T-helper 1 cell (primary cell): ENCODE data around the gene GRK3.

Source experiments
- DNase-seq, 5 donors: peaks; one replicate each; pipeline ENCODE4 v3.0.0-alpha.2; 2012 to 2020

Gene GRK3

DNA sequence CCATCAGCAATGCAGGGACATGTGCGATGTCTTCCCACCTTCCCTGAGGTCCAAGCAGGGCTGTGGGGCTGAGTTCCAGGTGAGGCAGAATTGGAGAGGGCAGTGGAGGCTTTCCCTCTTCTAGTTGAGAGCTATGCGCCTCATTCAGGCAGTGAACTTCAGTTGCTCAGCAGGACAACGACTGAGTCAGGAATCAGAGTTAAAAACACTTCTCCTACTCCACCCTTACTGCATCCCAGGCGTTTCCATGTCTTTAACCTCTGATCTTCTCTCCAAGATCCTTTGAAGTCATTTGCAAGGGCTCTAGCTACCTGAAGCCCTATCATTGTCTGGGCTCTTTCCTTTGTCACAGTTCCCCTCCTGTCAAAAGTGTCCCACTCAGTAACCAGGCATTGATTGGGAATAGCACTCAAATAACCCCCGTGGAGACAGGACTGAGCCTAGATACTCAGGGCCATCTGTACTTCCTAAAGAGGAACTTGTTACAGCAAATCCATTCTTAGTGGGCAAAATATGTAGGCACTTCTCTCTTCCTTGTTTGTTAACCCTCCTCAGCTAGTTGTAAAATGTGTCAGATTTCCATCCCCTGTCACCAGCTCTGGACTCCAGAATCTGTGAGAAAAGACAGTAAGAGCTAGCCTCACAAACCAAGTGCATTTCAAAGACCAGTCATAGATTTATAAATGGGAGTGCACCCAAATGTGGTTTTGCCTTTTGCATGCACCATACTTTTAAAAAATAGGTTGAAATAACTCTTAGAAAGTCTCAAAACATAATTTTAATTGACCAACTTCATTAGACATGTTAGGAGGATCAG, 105.0 kb downstream of the GRK3 start:
- DNase-seq: no peak

- DNase-seq: no peak
Observed at GRCh38 chr22:25670070-25670461, 105.6 kb downstream of the GRK3 start.

DNA sequence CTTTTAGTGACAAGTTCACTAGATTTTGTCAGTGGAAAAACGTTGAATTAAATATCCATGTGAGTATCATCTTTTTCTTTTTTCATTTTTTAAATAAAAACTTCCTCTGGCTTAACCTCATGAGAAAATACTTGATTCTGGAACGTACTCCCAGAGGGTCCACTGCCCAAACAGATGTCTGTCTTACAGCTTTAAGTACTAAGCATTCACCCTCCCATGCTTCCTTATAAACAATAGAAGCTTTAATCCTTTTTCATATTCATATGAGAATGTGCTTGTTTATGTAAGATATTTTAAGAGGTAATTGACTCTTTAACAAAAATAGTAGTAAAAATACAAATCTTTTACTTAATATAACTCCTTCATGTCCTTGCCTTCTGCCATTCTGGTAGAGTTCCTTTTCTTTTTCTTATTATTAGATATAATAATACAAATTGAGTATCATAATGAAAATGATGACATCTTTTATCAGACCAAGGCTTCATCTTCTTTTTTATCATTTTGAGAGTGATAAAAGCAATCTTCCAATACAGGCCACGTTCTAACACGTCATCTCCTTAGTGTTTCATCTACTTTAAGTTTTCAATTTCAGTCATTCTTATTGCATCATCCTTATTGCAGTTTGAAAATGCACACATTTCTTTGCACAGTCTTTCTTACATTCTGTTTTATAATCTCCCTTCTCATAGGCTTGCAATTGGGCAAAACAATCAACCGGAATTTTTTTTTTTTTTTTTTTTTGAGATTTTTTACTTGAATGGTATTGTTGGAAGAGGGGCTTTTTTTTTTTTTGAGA, 108.0 kb downstream of the GRK3 start:
- DNase-seq: peak in 1 of 5 donors; percentile 82

DNA sequence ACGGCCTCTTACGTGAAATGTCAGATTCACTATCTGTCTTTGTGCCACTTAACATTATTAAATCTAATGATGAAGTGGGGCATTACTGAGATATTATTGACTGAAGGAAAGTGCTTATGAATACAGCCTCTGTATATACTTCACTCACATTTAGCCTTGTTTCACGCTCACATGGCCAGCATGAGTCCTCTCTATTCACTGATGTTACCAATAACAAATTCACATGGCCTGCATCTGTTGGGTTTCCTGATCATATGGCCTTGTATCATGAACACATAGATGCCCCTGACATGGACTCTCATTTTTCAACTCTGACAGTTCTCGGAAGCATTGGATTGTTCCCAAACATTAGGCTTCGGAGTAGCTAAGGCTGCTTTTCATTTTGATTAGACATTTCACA, 109.2 kb downstream of the GRK3 start:
- no peak for DNase-seq

DNA sequence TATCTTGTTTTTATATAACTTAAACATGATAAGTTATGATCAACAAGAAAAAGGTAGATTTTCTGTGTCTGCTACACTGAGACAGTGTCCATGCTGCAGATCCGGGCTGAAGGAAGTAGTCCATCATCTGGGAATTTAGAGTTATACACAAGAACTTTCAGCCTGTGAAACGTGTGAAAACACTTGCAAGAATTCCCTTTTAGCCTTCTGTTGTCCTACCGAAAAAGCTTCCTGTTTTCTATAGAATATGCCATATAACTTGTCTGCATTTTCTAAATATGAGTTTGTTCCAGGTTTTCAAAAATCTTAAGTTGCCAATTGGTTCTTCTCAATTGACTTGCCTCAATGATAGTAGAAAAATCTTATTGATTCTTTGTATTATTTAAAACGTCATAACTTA, 113.2 kb downstream of the GRK3 start:
- DNase-seq: no peak

DNA sequence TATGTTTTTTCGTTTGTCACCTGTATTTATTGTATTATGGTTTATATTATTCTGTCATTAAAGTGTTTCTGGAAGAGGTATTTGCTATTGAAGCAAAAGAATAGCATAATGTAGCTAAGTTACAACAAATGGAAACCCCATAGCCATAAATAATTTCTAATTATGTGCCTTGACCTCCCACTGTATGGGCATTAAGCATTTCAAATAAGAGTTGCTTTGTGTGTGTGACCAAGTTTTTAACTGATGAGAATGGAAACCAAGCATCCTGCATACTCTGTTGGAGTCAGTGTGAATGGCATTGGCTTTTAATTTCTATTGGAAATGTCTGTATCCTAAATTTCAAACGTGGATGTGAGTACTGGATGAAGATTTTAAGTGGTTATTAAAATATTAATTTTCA, 115.6 kb downstream of the GRK3 start:
- DNase-seq: no peak

DNA sequence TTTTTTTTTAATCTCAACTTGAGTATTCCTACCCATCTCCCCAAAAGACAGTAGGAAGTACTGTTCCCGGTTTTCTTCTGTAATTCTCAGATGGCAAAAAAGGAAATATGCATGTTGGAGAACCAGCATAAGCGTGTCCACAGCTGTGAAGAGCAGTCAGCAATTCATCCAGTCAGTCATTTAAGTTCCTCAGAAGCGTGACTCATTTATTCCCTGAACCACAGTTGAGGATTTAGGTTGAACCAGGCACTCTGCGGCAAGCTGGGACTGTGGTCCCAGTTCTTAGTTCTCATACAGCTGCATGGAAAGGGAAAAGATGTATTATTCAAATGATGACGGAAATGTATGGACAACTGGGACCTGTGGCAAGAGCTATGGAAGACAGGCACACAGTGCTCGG, 116.5 kb downstream of the GRK3 start:
- DNase-seq: no peak

- no peak for DNase-seq
Observed at GRCh38 chr22:25682109-25682508, 117.6 kb downstream of the GRK3 start.

DNA sequence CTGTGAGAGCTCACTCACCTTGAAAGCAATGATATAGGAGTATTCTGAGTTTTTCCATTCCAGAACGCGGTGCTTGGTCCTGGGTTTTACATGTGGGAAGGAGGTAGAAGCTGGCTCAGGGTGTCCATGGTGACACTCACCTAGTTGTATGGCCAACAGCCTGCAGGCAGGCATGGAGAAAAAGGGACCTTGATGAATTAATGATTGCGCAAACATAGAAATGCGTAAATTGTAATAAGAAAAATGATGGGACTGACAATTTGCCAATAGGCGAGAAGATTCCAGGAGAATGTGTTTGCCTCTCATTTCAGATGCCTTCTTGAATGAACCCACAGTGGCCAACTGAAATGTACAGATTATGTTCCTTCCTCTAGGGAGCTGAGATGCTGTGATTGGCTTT, 124.2 kb downstream of the GRK3 start:
- DNase-seq: no peak

GRCh38 chr22:25689631-25690030, 125.2 kb downstream of the GRK3 start:
- no peak for DNase-seq

DNA sequence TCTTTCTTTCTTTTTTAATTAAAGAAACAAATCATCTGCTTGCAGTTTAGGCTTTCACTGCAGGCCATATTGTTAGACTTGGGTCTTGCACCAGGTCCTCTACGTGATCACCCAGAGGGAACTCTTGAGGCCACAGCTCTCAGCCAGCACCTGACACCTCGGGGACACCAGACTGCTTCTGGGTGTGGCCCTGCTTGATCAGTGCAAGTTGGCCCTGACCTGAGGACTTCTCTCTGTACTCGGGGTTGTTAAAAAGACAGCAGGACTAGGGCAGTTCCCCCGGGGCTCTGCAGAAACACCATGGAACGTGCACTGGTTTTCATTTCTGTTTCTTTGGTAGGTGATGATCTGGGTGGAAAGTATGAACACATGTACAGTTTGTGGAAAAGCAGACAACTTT, 126.3 kb downstream of the GRK3 start:
- no peak for DNase-seq

DNA sequence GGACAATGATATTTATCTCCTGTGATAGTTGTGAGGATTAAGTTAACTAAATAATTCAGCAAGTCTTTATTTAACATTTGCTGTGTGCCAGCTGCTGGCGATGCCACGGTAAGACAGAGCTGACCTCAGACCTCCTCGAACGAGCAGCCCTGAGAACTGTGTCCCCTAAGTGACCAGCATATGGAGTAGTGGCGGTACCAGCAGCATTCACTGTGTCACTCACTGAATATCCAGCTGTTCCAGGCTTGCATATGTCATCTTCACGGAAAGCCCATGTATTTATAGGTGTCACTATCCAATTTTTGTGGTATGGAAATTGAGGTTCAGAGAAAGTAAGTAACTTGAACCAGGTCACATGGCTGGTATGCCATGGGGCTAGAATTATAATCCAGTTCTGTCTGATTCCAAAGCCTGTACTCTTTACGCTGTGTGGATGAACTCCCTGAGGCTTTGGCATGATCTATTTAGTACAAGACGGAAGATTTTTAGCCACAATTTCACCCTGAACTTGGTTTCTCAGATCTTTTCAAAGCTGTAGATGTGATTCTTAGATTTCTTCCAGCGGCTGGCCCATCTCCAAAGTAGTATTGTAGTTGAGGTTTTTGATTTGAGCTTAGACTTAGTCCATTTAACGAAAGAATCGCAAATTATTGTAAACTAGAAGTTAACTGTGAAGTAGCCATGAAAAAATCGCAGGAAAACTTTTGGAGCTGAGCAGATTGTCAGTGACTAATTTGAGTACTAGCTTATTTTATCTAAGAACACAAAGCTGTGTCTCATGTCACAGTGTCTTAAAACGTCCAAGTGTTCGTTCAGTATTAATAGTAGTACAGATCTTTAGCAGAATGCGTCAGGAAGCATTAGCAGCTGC, 128.2 kb downstream of the GRK3 start:
- no peak for DNase-seq

GRCh38 chr22:25693268-25693565, 128.7 kb downstream of the GRK3 start:
- no peak for DNase-seq

- DNase-seq: no peak
Observed at GRCh38 chr22:25694196-25694907, 129.9 kb downstream of the GRK3 start.

GRCh38 chr22:25695146-25695545, 130.7 kb downstream of the GRK3 start:
- DNase-seq: no peak

- no peak for DNase-seq
Observed at GRCh38 chr22:25696763-25697162, 132.3 kb downstream of the GRK3 start.

DNA sequence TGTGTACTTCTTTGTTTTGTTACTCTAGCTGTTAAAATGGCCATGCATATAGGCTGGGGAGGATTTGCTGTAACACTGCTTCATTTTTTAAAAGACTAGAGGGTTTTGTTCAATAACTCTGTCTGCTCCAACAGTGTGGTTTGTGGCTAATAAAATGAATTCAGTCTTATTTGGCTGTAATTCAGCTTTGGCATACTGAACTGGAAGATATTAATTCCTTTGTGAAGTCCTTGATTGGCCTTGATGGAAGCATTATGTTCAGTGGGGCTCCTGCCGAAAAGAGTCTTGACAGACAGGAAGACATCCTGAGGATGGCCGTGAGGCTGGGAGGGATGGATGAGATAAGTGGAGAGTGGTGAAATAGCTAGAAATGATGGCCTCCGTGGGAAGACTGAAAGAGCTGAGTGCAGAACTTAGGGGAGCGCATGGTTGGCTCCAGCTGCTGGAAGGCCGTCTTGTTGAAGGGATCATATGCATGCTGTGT, 132.7 kb downstream of the GRK3 start:
- no peak for DNase-seq

- no peak for DNase-seq
Observed at GRCh38 chr22:25697978-25698377, 133.5 kb downstream of the GRK3 start.

DNA sequence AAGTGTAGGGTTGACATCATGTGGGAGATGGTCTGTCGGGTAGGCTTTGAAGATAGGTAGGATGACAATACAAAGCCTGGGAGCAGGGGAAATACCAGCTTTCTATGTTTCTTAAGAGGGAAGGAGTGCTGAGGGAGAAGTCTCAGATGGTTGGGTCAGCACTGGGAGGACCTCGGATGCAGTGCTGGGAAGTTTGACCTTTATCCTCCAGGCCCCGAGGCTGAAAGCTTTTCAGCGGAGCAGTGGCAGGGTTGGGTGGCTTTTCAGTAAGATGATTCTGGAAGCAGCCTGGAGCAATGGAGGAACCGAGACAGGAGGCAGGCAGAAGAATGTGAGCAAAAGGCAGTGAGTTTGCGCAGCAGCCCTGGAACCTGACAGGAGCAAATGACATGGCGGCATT, 134.0 kb downstream of the GRK3 start:
- no peak for DNase-seq

DNA sequence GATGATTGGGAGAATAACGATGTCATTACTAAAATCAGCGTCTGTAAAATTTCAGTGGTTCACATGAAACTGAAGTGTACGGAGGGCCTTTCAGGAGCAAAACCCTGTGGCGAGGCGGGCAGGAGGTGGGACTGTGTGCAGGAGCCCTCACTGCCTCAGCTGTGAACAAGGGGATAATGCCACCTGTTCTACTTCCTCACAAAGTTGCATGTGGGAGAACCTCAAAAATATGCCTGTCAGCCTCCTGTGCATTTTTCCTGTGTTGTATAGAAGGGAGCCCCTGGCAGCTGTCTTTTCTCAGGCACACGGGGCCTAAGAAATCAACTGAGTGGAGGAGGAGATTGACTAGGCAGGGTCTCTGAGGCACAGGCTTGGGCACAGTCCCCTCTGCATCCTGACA, 134.5 kb downstream of the GRK3 start:
- no peak for DNase-seq

GRCh38 chr22:25701056-25701780, 136.7 kb downstream of the GRK3 start:
- DNase-seq: no peak

GRCh38 chr22:25702040-25702439, 137.6 kb downstream of the GRK3 start:
- DNase-seq: peak in 1 of 5 donors; percentile 27
